Measurements from ENCODE around the gene SRPK2. TPM values are rescaled to one million over a fixed set of nuclear protein-coding genes. Genes with fewer than 3 reads are reported as not detected.

Gene SRPK2
- total and polyA plus RNA-seq, 12 donors, result 10.5 to 40.4 (median 35.1) TPM

- intact Hi-C loops (cut with DNase I), result no loop called here
- H3K27ac ChIP-seq, result no peak overlapping the region
- no peak for DNase-seq
- no peaks in the 10 kb centered on the region for H3K27me3 ChIP-seq
- H3K4me1 ChIP-seq, result peaks cover 0 to 10% (median 0%) of the 10 kb centered on the region in 9 donors
- no peaks in the 10 kb centered on the region for H3K9me3 ChIP-seq
- no peak overlapping the region for H3K4me3 ChIP-seq
- ATAC-seq, result no peak
- H3K36me3 ChIP-seq, result no peaks in the 10 kb centered on the region
- no peak for TF ChIP-seq CTCF (IDR thresholded peaks at IDR 0.05)
Measured at GRCh38 chr7:105188201-105188600, 200.5 kb downstream of the SRPK2 start.

GRCh38 chr7:105187302-105188169 lies 201.2 kb downstream of the SRPK2 start:
- no peak for DNase-seq
- H3K4me1 ChIP-seq, result peaks cover 0 to 10% (median 0%) of the 10 kb centered on the region in 9 donors
- H3K9me3 ChIP-seq, result no peaks in the 10 kb centered on the region
- WGBS, 2 donors, result 81 to 84% methylated on average over 4 of the region's 4 CpGs
- no peak for ATAC-seq
- TF ChIP-seq CTCF (IDR thresholded peaks at IDR 0.05), result no peak
- no peaks in the 10 kb centered on the region for H3K36me3 ChIP-seq
- H3K27ac ChIP-seq, result no peak overlapping the region
- H3K27me3 ChIP-seq, result no peaks in the 10 kb centered on the region
- no peak overlapping the region for H3K4me3 ChIP-seq
- intact Hi-C loops (cut with DNase I), result no loop called here

- H3K4me3 ChIP-seq, result no peak overlapping the region
- no peaks in the 10 kb centered on the region for H3K36me3 ChIP-seq
- DNase-seq (no peak), ATAC-seq (no peak)
- no peaks in the 10 kb centered on the region for H3K27me3 ChIP-seq
- H3K4me1 ChIP-seq, result peaks cover 0 to 7% (median 0%) of the 10 kb centered on the region in 9 donors
- intact Hi-C loops (cut with DNase I), result no loop called here
- no peak for TF ChIP-seq CTCF (IDR thresholded peaks at IDR 0.05)
- 88 to 94% methylated on average over 2 of the region's 2 CpGs for WGBS, 2 donors
- no peak overlapping the region for H3K27ac ChIP-seq
- peaks cover 0 to 2% (median 0%) of the 10 kb centered on the region in 11 donors for H3K9me3 ChIP-seq
Measured at GRCh38 chr7:105185290-105186010, 203.3 kb downstream of the SRPK2 start.

GRCh38 chr7:105180002-105180401 lies 208.7 kb downstream of the SRPK2 start:
- Histone ChIP-seq H3K4me3 (no peak overlapping the region), H3K9me3 (peaks cover 0 to 10% (median 5%) of the 10 kb centered on the region in 11 donors), H3K27me3 (no peaks in the 10 kb centered on the region), H3K4me1 (peaks cover 0 to 16% (median 0%) of the 10 kb centered on the region in 9 donors), H3K27ac (no peak overlapping the region), H3K36me3 (no peaks in the 10 kb centered on the region)
- TF ChIP-seq CTCF (IDR thresholded peaks at IDR 0.05), result no peak
- intact Hi-C loops (cut with DNase I), result no loop called here
- no peak for ATAC-seq
- no peak for DNase-seq
- WGBS, 2 donors, result 97 to 98% methylated on average over 2 of the region's 2 CpGs

All from heart right ventricle (tissue), 16 donors.